Astrocyte (in vitro differentiated cells and primary cell): ENCODE results near the gene ROM1. TPM values are rescaled to one million over a fixed set of nuclear protein-coding genes. Genes with fewer than 3 reads are reported as not detected.

Source experiments
- DNase-seq: peaks from one replicate; pipeline ENCODE4 v3.0.0-alpha.2; 2010; ENCODE audit warnings: low read depth
- FAIRE-seq: peaks from 2 replicates; lab custom pipeline; 2011; peaks lifted over from hg19 to GRCh38; lab: Jason Lieb, UNC
- H2AFZ ChIP-seq: 2 replicates; pipeline ENCODE4 v1.6.0; 2012; ENCODE audit warnings: low read depth, low read length, inconsistent platforms
- H3K27ac ChIP-seq: 2 replicates; pipeline ENCODE4 v1.5.1; 2011; ENCODE audit warnings: low read depth, low read length, inconsistent platforms
- H3K27me3 ChIP-seq: 2 replicates; pipeline ENCODE4 v1.6.0; 2011; ENCODE audit warnings: low read length, inconsistent platforms; ENCODE audit not compliant: insufficient read depth
- H3K36me3 ChIP-seq: 2 replicates; pipeline ENCODE4 v1.5.1; 2011; ENCODE audit warnings: low read length, inconsistent platforms; ENCODE audit not compliant: insufficient read depth
- H3K4me1 ChIP-seq: 2 replicates; pipeline ENCODE4 v1.5.1; 2011; ENCODE audit warnings: low read length, inconsistent platforms; ENCODE audit not compliant: insufficient read depth
- H3K4me2 ChIP-seq: 2 replicates; pipeline ENCODE4 v1.6.0; 2012; ENCODE audit warnings: low read length, inconsistent platforms
- H3K4me3 ChIP-seq: 2 replicates; pipeline ENCODE4 v1.5.1; 2011; ENCODE audit warnings: low read depth, mild to moderate bottlenecking, low read length, inconsistent platforms; ENCODE audit not compliant: insufficient read depth
- H3K79me2 ChIP-seq: 2 replicates; pipeline ENCODE4 v1.6.0; 2012; ENCODE audit warnings: mild to moderate bottlenecking, low read length, inconsistent platforms; ENCODE audit not compliant: insufficient read depth
- H3K9ac ChIP-seq: 2 replicates; pipeline ENCODE4 v1.6.0; 2012; ENCODE audit warnings: mild to moderate bottlenecking, low read length, inconsistent platforms
- H3K9me3 ChIP-seq: 2 replicates; pipeline ENCODE4 v1.5.1; 2012; ENCODE audit warnings: low read depth, mild to moderate bottlenecking, low read length, inconsistent platforms; ENCODE audit not compliant: insufficient read depth
- H4K20me1 ChIP-seq: 2 replicates; pipeline ENCODE4 v1.6.0; 2012; ENCODE audit warnings: low read length, inconsistent platforms; ENCODE audit not compliant: insufficient read depth
- H3K27ac Mint-ChIP-seq: one replicate; pipeline ENCODE4 v1.8.0; 2021; ENCODE audit warnings: mild to moderate bottlenecking, mixed read lengths; ENCODE audit not compliant: unreplicated experiment
- H3K27me3 Mint-ChIP-seq: one replicate; pipeline ENCODE4 v1.8.0; 2021; ENCODE audit warnings: low read depth, mixed read lengths; ENCODE audit not compliant: unreplicated experiment
- H3K36me3 Mint-ChIP-seq: one replicate; pipeline ENCODE4 v1.8.0; 2021; ENCODE audit warnings: low read depth, mixed read lengths; ENCODE audit not compliant: unreplicated experiment
- H3K4me1 Mint-ChIP-seq: one replicate; pipeline ENCODE4 v1.8.0; 2021; ENCODE audit warnings: low read depth, mixed read lengths; ENCODE audit not compliant: unreplicated experiment
- H3K4me3 Mint-ChIP-seq: one replicate; pipeline ENCODE4 v1.8.0; 2021; ENCODE audit warnings: mild to moderate bottlenecking, moderate library complexity, mixed read lengths; ENCODE audit not compliant: unreplicated experiment
- H3K9me3 Mint-ChIP-seq: one replicate; pipeline ENCODE4 v1.8.0; 2021; ENCODE audit warnings: mild to moderate bottlenecking, mixed read lengths; ENCODE audit not compliant: unreplicated experiment
- CTCF ChIP-seq: IDR thresholded peaks from 2 replicates; pipeline ENCODE4 v1.5.1; 2011; ENCODE audit warnings: low read depth, mild to moderate bottlenecking, inconsistent platforms, low read length, moderate library complexity; ENCODE audit not compliant: insufficient read depth
- EZH2 ChIP-seq: IDR thresholded peaks from 2 replicates; pipeline ENCODE4 v1.6.1; 2012; ENCODE audit warnings: mild to moderate bottlenecking, low read length, inconsistent platforms; ENCODE audit not compliant: insufficient read depth
- total RNA-seq: library from RNA; stranded (reverse); gene quantifications from 2 replicates; pipeline ENCODE4 v1.2.1, GENCODE V29; 2021

Gene ROM1
- total RNA-seq, 1 donor from 2014 or later: 1.3 TPM

- Histone ChIP-seq H3K27me3 (no peaks in the 10 kb centered on the region), H3K4me3 (peak overlapping the region; percentile 94), H3K27ac (peak overlapping the region; percentile 87), H3K9me3 (no peaks in the 10 kb centered on the region), H3K9ac (peak overlapping the region; percentile 98), H3K36me3 (peaks cover 26% of the 10 kb centered on the region), H2AFZ (peak overlapping the region; percentile 53), H3K4me1 (peaks cover 26% of the 10 kb centered on the region), H3K79me2 (peaks cover 57% of the 10 kb centered on the region), H4K20me1 (peaks cover 52% of the 10 kb centered on the region), H3K4me2 (peak overlapping the region; percentile 89)
- Mint-ChIP-seq H3K4me3 (peak overlapping the region; percentile 99), H3K27me3 (peaks cover 6% of the 10 kb centered on the region), H3K36me3 (peaks cover 49% of the 10 kb centered on the region), H3K9me3 (no peaks in the 10 kb centered on the region), H3K27ac (peak overlapping the region; percentile 96), H3K4me1 (peaks cover 20% of the 10 kb centered on the region)
- DNase-seq (no peak), FAIRE-seq (no peak)
- no peak for TF ChIP-seq CTCF
Measured at GRCh38 chr11:62600367-62601121, 12.5 kb upstream of the ROM1 start.

- Histone ChIP-seq H4K20me1 (peaks cover 47% of the 10 kb centered on the region), H3K79me2 (peaks cover 52% of the 10 kb centered on the region), H2AFZ (peak overlapping the region; percentile 53), H3K9ac (peak overlapping the region; percentile 98), H3K4me1 (peaks cover 26% of the 10 kb centered on the region), H3K4me3 (peak overlapping the region; percentile 94), H3K27ac (peak overlapping the region; percentile 87), H3K4me2 (peak overlapping the region; percentile 89), H3K9me3 (no peaks in the 10 kb centered on the region), H3K27me3 (no peaks in the 10 kb centered on the region), H3K36me3 (peaks cover 22% of the 10 kb centered on the region)
- Mint-ChIP-seq H3K4me3 (peak overlapping the region; percentile 99), H3K36me3 (peaks cover 46% of the 10 kb centered on the region), H3K27me3 (peaks cover 6% of the 10 kb centered on the region), H3K9me3 (no peaks in the 10 kb centered on the region), H3K4me1 (peaks cover 20% of the 10 kb centered on the region), H3K27ac (peak overlapping the region; percentile 96)
- FAIRE-seq (no peak), DNase-seq (no peak)
- TF ChIP-seq EZH2 (no peak), CTCF (no peak)
Measured at GRCh38 chr11:62601122-62601371, 12.0 kb upstream of the ROM1 start.
